ENCODE results near the gene ASAP2.

GRCh38 chr2:9298583-9298982 is 92.0 kb downstream of the ASAP2 start:
- TF ChIP-seq POLR2A (IDR thresholded peaks at IDR 0.05; ENCODE audit: low read depth, low read length) (no peak), TAF1 (IDR thresholded peaks at IDR 0.05; ENCODE audit: borderline replicate concordance, low read depth, low read length) (no peak)
